Neutrophil (primary cell): ENCODE measurements around the gene TNS3.

ENCODE experiments used
- H3K27ac ChIP-seq: fragments of 200-600 bp; sonication (generic); 2 replicates; pipeline ENCODE4 v1.5.1; 2016; ENCODE audit warnings: mild to moderate bottlenecking, moderate library complexity
- H3K27me3 ChIP-seq: fragments of 200-600 bp; sonication (generic); 2 replicates; pipeline ENCODE4 v1.6.0; 2016; ENCODE audit warnings: mild to moderate bottlenecking
- H3K36me3 ChIP-seq: fragments of 200-600 bp; sonication (generic); 2 replicates; pipeline ENCODE4 v1.5.1; 2017
- H3K4me1 ChIP-seq, 2 experiments: fragments of 200-600 bp in 1 of 2; sonication (generic) in 1 of 2; 1 replicate in 1 of 2; 2 replicates in 1 of 2; pipeline versions ENCODE4 v1.5.1 to v1.6.1; 2013 to 2016; ENCODE audit warnings: low read depth in 1 of 2, low read length in 1 of 2, mild to moderate bottlenecking in 1 of 2, moderate library complexity in 1 of 2; ENCODE audit not compliant: control insufficient read depth in 1 of 2, insufficient read depth in 1 of 2
- H3K4me3 ChIP-seq, 2 experiments: fragments of 200-600 bp in 1 of 2; sonication (generic) in 1 of 2; 1 replicate in 1 of 2; 2 replicates in 1 of 2; pipeline ENCODE4 v1.5.1; 2013 to 2016; ENCODE audit warnings: low read depth in 1 of 2, low read length in 1 of 2, mild to moderate bottlenecking in 1 of 2, moderate library complexity in 1 of 2
- H3K9me3 ChIP-seq: fragments of 200-600 bp; sonication (generic); 2 replicates; pipeline ENCODE4 v1.5.1; 2016
- TF ChIP-seq, protein P1 (sequence below): fragments of 200-600 bp; sonication (generic); IDR thresholded peaks from 2 replicates; pipeline ENCODE4 v1.5.1; 2016; ENCODE audit warnings: antibody characterized with exemption

The TNS3 gene

DNA sequence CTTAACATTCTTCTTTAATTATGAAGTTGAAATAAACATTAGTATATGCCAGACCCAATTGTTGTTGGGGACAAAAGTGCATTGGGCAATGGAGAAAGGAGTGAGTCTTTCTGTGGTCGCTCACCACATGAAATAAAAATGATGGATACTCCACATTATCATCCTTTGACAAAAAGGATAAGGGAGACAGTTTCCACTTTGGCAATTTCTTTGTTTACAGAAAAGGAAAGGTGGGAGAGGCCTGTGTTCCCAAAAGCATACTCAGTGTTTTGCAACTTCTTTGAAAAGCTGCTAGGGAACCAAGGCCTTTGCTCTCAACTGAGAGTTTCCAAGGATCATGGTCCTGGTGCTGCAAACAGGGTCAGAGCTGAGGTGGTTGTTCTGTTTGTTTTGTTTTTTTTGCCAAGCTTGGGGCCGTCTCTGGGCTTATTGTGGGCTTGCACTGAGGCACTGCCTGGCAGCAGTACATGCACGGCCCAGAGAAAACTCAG, 341.9 kb downstream of the TNS3 start:
- no peaks in the 10 kb centered on the region for H3K9me3 ChIP-seq
- TF ChIP-seq, protein P1, sequence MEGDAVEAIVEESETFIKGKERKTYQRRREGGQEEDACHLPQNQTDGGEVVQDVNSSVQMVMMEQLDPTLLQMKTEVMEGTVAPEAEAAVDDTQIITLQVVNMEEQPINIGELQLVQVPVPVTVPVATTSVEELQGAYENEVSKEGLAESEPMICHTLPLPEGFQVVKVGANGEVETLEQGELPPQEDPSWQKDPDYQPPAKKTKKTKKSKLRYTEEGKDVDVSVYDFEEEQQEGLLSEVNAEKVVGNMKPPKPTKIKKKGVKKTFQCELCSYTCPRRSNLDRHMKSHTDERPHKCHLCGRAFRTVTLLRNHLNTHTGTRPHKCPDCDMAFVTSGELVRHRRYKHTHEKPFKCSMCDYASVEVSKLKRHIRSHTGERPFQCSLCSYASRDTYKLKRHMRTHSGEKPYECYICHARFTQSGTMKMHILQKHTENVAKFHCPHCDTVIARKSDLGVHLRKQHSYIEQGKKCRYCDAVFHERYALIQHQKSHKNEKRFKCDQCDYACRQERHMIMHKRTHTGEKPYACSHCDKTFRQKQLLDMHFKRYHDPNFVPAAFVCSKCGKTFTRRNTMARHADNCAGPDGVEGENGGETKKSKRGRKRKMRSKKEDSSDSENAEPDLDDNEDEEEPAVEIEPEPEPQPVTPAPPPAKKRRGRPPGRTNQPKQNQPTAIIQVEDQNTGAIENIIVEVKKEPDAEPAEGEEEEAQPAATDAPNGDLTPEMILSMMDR: no peak
- no peak overlapping the region for H3K27ac ChIP-seq

DNA sequence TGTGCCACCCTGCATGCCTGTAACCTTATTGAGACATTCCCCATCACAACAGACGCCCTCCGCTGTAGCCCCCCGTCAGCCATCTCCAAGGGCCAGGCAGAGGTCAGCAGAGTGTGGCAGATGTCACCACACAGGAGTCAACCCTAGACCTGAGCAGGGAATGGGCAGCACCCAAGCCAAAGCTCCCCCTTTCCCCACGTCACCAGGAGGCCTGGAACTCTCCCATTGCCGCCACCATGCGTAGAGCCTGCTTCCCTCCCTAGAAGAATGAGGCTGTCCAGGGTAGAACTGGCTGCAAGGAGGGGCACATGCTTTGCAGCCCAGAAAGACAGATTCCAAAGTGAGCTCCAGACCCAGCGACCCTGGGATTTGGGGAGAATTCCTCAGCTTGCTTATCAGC, 342.9 kb downstream of the TNS3 start:
- TF ChIP-seq, protein P1: no peak
- peaks cover 4% of the 10 kb centered on the region for H3K27me3 ChIP-seq

More for the DNA sequence above, 341.9 kb downstream of the TNS3 start:
- Histone ChIP-seq H3K4me1 (no peaks in the 10 kb centered on the region), H3K27me3 (peaks cover 4% of the 10 kb centered on the region), H3K36me3 (no peaks in the 10 kb centered on the region), H3K4me3 (no peak overlapping the region)

DNA sequence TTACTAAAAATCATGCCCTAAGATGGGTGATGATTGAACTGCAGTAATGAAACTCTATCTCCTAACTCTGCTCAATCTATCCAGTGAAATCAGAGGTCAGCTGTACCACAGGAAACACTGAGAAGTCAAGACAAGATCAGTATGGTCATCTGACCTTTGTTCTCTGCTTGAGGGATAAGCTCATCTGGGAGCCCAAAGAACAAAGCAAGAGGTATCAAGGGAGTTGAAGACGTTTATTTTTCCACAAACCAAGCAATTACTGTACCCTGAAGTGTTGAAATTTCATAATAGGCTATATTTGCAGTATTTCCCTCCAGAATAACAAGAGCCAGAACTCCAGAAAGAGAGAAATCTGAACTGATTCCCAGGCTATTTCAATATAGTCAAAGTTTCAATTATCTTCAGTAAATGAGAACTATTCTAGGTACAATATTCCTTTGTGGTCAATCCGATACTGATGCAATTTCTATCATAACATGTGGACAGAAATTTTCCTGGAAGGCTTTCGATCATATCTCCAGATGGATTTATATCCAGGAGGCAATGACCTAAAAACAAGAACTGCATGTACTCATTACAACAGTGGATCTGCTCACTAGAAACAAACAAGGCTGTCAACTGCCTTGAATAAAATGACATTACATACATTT, 345.3 kb downstream of the TNS3 start:
- Histone ChIP-seq H3K4me1 (no peaks in the 10 kb centered on the region), H3K36me3 (no peaks in the 10 kb centered on the region), H3K9me3 (no peaks in the 10 kb centered on the region), H3K27me3 (peaks cover 4% of the 10 kb centered on the region), H3K27ac (no peak overlapping the region), H3K4me3 (no peak overlapping the region)
- TF ChIP-seq, protein P1: no peak

More for the DNA sequence above, 342.9 kb downstream of the TNS3 start:
- H3K4me1 ChIP-seq: no peaks in the 10 kb centered on the region
- H3K27ac ChIP-seq: no peak overlapping the region
- H3K4me3 ChIP-seq: no peak overlapping the region
- H3K36me3 ChIP-seq: no peaks in the 10 kb centered on the region
- no peaks in the 10 kb centered on the region for H3K9me3 ChIP-seq

DNA sequence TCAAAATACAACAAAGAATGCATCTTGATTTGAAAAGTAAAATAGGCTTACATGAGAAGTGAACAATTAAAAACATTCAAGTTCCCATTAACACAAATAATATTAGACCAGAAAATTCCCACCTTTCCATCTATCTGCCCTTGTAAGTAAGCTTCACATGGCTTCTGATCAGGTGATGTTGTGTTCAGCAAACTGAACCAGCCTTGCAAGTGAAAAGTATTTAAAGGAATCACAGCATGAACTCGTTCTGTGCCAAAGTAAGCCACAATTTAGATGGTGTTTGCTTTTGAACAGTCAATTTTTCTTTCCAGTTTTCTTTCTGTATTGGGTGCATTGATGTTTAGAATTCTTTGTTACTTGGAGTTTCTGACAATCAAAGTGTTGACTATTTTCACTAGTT, 347.9 kb downstream of the TNS3 start:
- TF ChIP-seq, protein P1: no peak
- H3K27me3 ChIP-seq: peaks cover 1% of the 10 kb centered on the region
- H3K4me3 ChIP-seq: no peak overlapping the region

DNA sequence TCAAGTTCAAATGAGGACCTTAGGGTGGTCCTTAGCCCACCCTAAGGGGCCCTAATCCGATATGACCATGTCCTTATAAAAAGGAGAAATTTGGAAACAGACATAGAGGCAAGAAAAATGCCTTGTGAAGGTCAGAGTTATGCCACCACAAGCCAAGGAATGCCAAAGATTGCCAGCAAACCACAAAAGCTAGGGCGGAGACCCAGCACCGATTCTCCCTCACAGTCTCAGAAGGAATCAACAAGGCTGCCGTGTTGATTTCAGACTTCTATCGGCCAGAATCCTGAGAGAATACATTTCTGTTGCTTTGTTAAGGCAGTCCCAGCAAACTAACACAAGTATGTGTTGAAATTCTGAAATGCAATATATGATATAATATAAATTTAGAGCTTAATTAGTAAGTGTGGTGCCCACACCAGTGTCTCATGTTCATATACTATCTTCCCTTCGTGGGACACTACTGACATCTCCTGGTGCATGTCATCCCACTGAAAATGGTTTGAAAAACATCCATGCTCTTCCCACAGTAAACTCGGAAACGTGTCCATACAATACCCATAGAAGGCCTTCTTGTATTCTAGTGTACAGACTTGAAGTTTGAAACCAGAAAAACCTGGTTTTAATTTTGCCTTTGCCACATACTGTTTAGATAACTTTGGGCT, 349.0 kb downstream of the TNS3 start:
- TF ChIP-seq, protein P1: no peak
- Histone ChIP-seq H3K4me1 (no peaks in the 10 kb centered on the region), H3K4me3 (no peak overlapping the region), H3K27me3 (peaks cover 6% of the 10 kb centered on the region), H3K27ac (no peak overlapping the region), H3K36me3 (no peaks in the 10 kb centered on the region), H3K9me3 (no peaks in the 10 kb centered on the region)

More for the DNA sequence above, 347.9 kb downstream of the TNS3 start:
- no peaks in the 10 kb centered on the region for H3K36me3 ChIP-seq
- no peak overlapping the region for H3K27ac ChIP-seq
- H3K9me3 ChIP-seq: no peaks in the 10 kb centered on the region
- H3K4me1 ChIP-seq: no peaks in the 10 kb centered on the region
